Upper lobe of left lung (tissue), 4 donors: Measurements from ENCODE around the gene DGKI.

Experiments used
- EP300 ChIP-seq, 4 donors: sonication (generic); formaldehyde crosslinking; IDR thresholded peaks; one replicate each; pipeline ENCODE4 v1.5.1; 2017; ENCODE audit warnings: antibody characterized with exemption in 4 of 4, control low read depth in 2 of 4
- POLR2A ChIP-seq, 4 donors: fragments of 450-650 bp; IDR thresholded peaks; one replicate each; pipeline ENCODE4 v1.5.1; 2016 to 2017; ENCODE audit warnings: antibody characterized with exemption in 4 of 4, mild to moderate bottlenecking in 2 of 4
- TF ChIP-seq, protein P1 (sequence below), 6 experiments: fragments of 450-650 bp in 4 of 6; fragments of 200-600 bp in 2 of 6; sonication (generic) in 2 of 6; IDR thresholded peaks; one replicate each; pipeline ENCODE4 v1.5.1; 2016 to 2019; ENCODE audit warnings: antibody characterized with exemption in 6 of 6

DNA sequence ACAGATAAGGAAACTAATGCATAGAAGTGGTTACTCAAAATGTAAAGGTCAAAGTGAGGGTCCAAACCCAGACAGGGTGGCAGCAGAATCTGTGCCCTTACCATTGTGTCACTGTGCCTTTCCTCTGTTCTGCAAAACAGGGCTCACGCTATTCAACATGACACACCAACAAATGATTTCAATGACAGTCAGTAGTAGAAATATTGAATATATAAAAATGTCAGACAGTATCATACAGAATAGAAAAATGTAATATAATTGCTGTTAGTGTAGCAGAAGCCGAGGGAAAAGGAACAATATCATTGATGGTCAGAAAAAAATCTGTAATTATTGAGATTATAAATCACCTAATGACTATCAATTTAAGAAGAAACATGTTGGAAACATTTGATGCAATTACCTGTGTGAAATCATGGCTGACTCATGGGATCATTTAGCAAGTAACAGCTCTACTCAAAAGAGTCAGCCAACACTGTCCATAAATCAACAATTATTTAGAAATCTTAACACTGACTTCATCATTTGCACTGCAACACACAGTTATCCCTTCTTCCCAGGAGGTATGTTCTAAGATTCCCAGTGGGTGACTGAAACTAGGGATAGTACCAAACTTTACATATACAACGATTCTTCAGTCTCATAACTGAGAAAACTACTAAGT lies 198.7 kb downstream of the DGKI start:
- TF ChIP-seq, protein P1, sequence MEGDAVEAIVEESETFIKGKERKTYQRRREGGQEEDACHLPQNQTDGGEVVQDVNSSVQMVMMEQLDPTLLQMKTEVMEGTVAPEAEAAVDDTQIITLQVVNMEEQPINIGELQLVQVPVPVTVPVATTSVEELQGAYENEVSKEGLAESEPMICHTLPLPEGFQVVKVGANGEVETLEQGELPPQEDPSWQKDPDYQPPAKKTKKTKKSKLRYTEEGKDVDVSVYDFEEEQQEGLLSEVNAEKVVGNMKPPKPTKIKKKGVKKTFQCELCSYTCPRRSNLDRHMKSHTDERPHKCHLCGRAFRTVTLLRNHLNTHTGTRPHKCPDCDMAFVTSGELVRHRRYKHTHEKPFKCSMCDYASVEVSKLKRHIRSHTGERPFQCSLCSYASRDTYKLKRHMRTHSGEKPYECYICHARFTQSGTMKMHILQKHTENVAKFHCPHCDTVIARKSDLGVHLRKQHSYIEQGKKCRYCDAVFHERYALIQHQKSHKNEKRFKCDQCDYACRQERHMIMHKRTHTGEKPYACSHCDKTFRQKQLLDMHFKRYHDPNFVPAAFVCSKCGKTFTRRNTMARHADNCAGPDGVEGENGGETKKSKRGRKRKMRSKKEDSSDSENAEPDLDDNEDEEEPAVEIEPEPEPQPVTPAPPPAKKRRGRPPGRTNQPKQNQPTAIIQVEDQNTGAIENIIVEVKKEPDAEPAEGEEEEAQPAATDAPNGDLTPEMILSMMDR (IDR thresholded peaks at IDR 0.05), result no peak
- TF ChIP-seq POLR2A (IDR thresholded peaks at IDR 0.05), result no peak
- no peak for TF ChIP-seq EP300 (IDR thresholded peaks at IDR 0.05)
